Measurements from ENCODE around the gene CD300LD.
"Not testable (repeated sequence)": the region's sequence is repeated elsewhere in the genome, so short reads cannot be mapped to it uniquely, and the experiment has no call there.

The CD300LD gene

DNA sequence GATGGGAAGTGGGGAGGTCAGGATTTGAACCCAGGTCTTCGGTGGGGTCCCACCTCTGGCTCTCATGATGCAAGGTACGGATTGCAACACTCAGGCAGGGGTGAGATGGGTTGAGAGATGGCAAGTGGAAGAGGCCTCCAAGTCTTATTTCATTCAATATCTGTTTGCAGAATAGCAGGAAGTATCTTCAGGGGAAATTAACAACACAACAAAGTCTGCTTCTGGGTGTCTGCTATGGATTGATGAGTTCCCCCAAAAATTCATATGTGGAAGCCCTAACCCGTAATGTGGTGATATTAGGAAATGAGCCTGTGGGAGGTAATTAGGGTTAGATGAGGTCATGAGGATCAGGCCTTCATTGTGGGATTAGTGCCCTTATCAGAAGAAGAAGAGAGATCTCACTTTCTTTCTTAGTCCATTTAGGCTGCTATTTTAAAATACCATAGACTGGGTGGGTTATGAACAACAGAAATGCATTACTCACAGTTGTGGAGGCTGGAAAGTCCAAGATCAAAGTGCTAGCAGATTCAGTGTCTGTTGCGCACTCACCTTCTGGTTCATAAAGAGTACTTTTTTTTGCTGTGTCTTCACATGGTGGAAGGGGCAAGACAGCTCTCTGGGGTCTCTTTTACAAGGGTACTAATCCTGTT lies 20.3 kb downstream of the CD300LD start:
- no peak for DNase-seq (ENCODE audit: low spot score)

GRCh38 chr17:74569020-74570003 lies 22.8 kb downstream of the CD300LD start:
- DNase-seq (ENCODE audit: low spot score): no peak

DNA sequence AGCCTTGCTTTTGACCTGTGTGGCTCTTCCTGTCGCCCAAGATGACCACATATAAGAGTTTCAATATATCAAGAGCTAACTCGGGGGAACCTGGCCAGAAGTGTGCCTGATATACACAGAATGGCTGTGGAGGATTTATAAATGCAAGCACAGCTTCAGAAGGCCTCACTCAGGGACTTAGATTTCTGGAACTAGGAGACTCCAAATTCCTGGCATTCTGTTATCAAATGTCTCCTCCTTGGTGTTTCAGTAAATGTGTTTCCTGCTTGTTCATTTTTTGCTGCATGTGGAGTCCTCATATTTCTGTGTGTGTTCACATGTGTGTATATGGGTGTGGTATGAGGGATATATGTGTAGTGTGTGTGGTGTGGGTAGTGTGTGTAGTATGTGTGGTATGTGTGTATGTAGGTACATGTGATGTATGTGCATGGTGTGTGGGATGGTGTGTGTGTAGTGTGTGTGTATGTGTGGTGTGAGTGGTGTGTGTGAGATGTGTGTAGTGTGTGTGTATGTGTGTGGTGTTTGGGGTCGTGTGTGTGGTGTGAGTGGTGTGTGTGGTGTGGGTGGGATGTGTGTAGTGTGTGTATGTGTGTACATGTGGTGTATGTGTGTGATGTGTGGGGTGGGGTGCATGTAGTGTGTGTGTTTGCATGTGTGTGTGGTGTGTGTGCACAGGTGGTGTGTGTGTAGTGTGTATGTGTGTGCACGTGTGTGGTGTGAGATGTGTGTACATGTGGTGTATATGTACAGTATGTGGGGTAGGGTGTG lies 23.8 kb downstream of the CD300LD start:
- no peak for DNase-seq (ENCODE audit: low spot score)

DNA sequence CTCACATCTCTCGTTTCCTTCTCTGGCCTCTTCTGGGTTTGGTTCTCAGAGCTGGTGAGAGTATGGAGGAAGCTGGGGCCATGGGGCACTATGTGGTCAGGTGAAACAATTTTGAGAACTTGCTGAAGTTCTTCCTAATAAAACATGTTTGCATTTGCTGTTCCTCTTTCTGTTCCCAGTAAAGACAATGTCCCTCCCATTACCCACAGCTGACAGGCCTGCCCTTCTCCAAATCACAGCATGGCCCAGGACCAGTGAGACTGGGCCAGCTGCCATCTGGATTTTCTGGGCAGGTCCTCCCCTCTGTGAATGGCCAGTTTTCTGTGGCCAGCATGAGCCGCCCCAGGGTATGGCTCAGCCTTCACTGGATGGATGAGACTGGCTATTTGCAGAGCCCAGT lies 24.7 kb downstream of the CD300LD start, which contains the start of gene CD300H:
TSS of gene CD300H (minus strand) at position 113 of the 400 bp plus-strand sequence.
- no peak for DNase-seq (ENCODE audit: low spot score)

DNA sequence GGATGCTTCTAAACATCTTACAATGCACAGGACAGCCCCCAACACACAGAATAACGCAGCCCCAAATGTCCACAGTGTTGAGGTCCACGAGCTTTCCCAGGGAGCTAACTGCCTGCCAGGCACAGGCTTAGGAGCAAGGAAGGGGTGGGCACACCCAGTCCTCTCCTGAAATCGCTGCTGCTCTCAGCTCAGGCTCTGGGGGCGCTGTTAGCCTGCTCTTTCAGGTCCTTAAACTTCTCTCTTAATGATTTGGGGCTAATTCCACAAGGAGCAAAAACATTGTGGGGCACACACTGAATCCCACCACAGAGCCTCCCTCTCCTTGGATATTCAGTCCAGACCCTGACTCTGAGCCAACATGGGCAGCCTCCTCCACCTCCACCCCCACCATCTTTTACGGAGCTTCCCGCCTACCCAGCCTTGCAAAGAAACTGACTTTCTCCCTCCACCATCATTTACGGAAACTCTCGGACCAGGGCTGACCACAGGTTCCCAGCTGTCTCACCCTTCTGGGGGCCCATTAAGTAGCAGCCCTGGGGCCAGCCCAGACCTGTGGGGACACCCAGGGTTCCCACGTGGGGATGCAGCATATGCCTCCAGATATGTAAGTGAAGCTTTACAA lies 25.8 kb downstream of the CD300LD start:
- DNase-seq (ENCODE audit: low spot score): no peak

DNA sequence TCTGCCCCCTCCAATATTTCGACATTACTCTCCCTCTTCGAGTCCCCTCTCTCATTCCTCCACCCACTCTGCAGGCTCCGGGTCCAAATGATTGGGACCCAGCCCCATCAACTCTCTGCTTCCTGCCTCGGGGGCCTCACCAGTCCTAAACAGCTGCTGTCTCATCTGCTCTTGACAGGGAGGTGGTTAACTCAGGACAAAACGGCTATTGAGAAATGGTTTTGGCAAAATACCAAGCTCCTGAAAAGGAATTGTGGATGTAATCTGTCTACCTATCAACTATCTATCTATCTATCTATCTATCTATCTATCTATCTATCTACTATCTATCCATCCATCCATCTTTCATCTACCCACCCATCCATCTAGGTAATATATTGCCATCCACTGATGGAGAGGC lies 27.0 kb downstream of the CD300LD start:
- DNase-seq (ENCODE audit: low spot score): no peak

DNA sequence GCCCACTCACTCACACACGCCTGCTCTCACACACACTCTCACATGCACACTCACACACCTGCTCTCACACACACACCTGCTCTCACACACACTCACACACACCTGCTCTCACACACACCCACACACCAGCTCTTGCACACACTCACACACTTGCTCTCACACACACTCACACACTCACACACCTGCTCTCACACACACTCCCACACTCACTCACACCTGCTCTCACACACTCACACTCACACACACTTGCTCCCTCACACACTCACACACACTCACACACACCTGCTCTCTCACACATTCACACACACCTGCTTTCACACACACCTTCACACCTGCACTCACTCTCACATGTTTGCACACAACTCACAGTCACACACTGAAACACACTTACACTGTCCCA lies 28.7 kb downstream of the CD300LD start:
- DNase-seq (ENCODE audit: low spot score): no peak

- DNase-seq (ENCODE audit: low spot score): no peak
These were observed 30.5 kb downstream of the CD300LD start for GRCh38 chr17:74561586-74561985.

DNA sequence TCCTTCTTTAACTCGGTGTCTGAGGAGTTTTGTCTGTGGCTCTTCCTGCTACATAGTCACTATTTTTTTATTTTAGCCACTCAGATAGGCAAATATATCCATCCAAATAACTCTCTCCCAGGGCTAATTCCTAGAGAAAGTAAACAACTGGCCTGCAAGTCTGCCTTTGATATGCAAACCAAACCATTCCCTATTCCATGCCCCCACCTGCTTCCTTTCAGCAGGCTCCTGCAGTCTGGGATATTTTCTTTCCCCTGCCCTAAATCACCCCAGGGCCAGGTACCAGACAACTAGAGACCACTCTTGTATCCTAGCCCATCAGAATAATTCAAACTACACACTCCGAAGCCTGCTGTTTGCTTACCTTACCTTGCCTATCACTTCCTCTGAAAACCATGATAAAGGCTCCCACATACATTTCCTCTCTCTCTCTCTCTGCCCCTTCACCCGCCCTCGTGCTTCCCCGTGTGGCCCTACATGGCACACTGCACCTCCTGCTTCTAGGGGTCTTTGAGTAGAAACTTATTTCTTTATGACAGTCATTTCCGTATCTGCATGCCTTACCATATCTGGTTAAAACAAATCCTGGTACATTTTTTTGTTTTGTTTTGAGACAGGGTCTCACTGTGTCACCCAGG lies 33.1 kb downstream of the CD300LD start:
- DNase-seq (ENCODE audit: low spot score): no peak

DNA sequence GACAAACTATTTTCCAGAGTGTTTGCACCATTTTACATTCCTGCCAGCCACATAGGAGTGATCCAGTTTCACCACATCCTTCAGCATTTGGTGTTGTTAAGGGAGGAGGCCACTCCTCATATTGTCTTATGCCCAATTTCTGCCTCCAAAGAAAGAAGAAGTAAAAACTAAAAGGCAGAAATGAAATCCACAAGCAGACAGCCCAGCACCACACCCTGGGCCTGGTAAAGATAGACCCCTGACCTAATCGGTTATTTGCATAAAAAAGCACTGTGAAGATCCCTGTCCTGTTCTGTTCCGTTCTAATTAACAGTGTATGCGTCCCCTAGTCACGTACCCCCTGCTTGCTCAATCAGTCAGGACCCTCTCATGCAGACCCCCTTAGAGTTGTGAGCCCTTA lies 33.7 kb downstream of the CD300LD start:
- not testable (repeated sequence) for DNase-seq (ENCODE audit: low spot score)

- no peak for DNase-seq (ENCODE audit: low spot score)
These were observed 36.6 kb downstream of the CD300LD start for GRCh38 chr17:74555427-74555940.

DNA sequence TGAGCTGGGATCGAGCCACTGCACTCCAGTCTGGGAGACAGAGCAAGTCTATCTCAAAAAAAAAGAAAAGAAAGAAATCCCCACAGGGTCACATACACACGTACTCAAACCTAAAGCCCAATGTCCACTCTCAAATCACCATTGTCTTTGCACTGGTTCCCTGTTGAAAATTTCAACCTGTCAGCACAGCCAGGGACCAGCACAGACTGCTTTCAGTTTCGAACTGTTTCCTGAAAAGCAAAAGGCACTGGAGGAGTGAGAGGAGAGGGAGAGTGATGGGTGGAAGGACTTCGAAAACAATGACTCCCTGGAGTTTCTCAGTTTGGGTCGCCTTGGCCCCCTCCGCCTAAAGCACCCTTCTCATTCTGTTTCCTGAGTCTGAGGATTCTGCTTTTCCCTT lies 37.2 kb downstream of the CD300LD start:
- DNase-seq (ENCODE audit: low spot score): no peak

DNA sequence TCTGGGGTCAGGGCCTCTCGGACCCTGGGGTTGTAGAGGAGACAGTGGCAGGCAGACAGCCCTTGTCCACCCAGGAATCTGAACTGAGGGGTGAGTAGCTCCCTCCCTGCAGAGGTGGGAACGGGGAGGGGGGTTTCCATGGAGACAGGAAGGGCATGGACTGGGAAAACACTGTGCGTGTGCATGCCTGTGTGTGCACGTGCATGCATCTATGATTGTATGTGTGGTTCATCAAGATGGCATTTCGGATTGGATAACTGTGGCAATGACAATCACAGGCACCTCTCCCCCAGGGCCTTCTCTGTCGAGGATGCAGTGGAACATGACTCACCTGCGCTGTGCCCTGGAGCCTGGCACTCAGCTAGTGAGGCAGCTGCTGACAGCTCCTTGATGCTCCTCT lies 40.0 kb downstream of the CD300LD start:
- DNase-seq (ENCODE audit: low spot score): no peak

GRCh38 chr17:74550602-74551001 lies 41.5 kb downstream of the CD300LD start:
- DNase-seq (ENCODE audit: low spot score): no peak

DNA sequence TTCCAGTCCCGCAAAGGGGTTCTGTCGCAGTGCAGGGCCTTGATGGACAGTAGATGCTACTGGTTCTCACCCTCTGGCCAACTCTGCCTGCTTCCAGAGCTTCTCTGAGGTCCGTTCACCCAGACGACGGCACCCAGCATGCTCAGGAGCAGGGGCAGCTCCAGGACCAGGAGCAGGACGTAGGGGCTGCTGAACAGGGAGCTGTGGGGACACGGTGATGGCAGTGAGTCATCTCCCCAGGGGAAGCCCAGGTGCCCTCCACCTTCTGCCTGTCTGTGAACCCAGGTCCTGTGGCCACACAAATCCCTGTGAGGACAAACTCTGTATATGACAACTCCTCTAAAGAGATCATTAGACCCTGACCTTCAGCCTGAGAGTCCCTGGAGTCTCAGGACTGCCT lies 42.7 kb downstream of the CD300LD start:
- no peak for DNase-seq (ENCODE audit: low spot score)

DNA sequence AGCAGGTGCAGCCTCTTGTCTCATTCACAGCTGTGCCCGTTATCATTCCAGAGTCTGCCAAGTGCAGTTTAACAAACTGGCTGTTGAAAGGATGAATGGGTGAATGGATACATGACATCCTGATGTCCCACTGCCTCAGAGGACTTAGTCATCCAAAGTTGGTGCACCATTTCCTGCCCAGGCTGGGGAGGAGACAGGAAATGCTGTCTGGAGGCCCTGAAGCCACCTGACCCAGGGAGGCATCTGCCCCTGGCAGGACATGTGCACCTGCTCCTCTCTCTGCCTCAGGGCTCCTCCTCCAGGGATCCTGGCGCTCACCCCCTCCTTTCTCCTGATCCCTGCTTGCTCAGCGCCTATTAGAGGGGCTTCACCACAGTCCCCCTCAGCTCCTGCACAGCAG lies 44.3 kb downstream of the CD300LD start:
- DNase-seq (ENCODE audit: low spot score): no peak

- DNase-seq (ENCODE audit: low spot score): no peak
These were observed 44.8 kb downstream of the CD300LD start for GRCh38 chr17:74547264-74547663.

GRCh38 chr17:74546586-74546985 lies 45.5 kb downstream of the CD300LD start:
- no peak for DNase-seq (ENCODE audit: low spot score)

DNA sequence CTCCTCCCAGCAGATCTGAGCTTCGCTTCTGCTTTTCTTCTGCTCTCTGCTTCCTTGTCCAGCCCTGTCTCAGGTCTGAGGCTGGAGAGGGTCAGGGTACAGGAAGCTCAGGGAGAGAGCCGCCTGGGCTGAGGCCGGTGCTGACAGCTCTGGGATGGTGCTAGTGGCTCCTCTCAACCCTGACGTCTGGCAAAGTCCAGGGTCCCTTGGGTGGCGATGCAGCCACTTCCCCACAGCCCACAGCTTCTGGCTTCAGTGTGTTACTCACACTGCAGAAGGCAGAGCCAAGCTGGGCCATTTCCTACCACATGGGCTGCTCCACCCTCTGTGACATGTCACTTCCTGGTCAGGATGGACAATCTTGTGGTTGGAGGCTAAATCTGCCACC lies 46.2 kb downstream of the CD300LD start, which contains the start of gene CD300C:
TSS of gene CD300C (minus strand) at position 273 of the 388 bp plus-strand sequence. CDS start 333 bp downstream, outside the sequence.
- no peak for DNase-seq (ENCODE audit: low spot score)

GRCh38 chr17:74544991-74545842 lies 46.9 kb downstream of the CD300LD start:
- DNase-seq (ENCODE audit: low spot score): no peak

Measured in germinal center (tissue), 1 donor.